GM12878 (cell line): ENCODE results near the gene PXDC1. TPM values are rescaled to one million over a fixed set of nuclear protein-coding genes. Genes with fewer than 3 reads are reported as not detected.

ENCODE experiments used
- ATAC-seq: fragments of 200-7000 bp; cut with Tn5 transposase; 3 replicates; pipeline ENCODE4 v1.9.1; 2020; ENCODE audit warnings: mild to moderate bottlenecking, moderate library complexity
- BruUV-seq: library from RNA; stranded (reverse); fragments of 400-500 nt; replicated peaks from 2 replicates; lab custom pipeline; 2021; lab: Mats Ljungman, UMichigan
- CTCF ChIA-PET: fragments of 300-600 bp; sonication (Branson Sonifier 250); formaldehyde crosslinking; extraction: SDS; loops from one replicate; lab custom pipeline; 2021; ENCODE audit warnings: inconsistent platforms; lab: Yijun Ruan, JAX
- POLR2A ChIA-PET: fragments of 350-600 bp; formaldehyde crosslinking; extraction: SDS; loops from one replicate; lab custom pipeline; 2021; ENCODE audit warnings: inconsistent platforms; lab: Charles Lee
- RAD21 ChIA-PET: fragments of 300-600 bp; sonication (Branson Sonifier 250); formaldehyde crosslinking; loops from one replicate; lab custom pipeline; 2023; ENCODE audit warnings: antibody characterized with exemption; ENCODE audit not compliant: unreplicated experiment; lab: Charles Lee
- SMC1A ChIA-PET: fragments of 300-600 bp; sonication (Branson Sonifier 250); formaldehyde crosslinking; loops from one replicate; lab custom pipeline; 2023; ENCODE audit not compliant: unreplicated experiment, uncharacterized antibody; lab: Charles Lee
- DNase-seq: peaks from one replicate; pipeline ENCODE4 v3.0.0-alpha.2; 2011; ENCODE audit warnings: low read depth, low spot score
- FAIRE-seq: peaks from 3 replicates; lab custom pipeline; 2011; peaks lifted over from hg19 to GRCh38; lab: Jason Lieb, UNC
- H2AFZ ChIP-seq: 2 replicates; pipeline ENCODE4 v1.6.0; 2011; ENCODE audit warnings: low read depth, low read length, control low read depth; ENCODE audit not compliant: control insufficient read depth
- H3K27ac ChIP-seq: 2 replicates; pipeline ENCODE4 v1.5.1; 2011; ENCODE audit warnings: control low read depth; ENCODE audit not compliant: control insufficient read depth, insufficient read depth
- H3K27me3 ChIP-seq, 2 experiments: replicated peaks in 1 of 2; 2 replicates each; pipeline versions ENCODE4 v1.6.0 to v1.6.1; 2011; ENCODE audit warnings: low read length in 1 of 2; ENCODE audit not compliant: control insufficient read depth in 2 of 2, insufficient read depth in 2 of 2
- H3K36me3 ChIP-seq, 2 experiments: 2 replicates each; pipeline ENCODE4 v1.5.1; 2011; ENCODE audit warnings: low read length in 1 of 2; ENCODE audit not compliant: control insufficient read depth in 2 of 2, insufficient read depth in 2 of 2
- H3K4me1 ChIP-seq: 2 replicates; pipeline ENCODE4 v1.6.1; 2011; ENCODE audit warnings: mild to moderate bottlenecking, low read length, moderate library complexity, mixed read lengths; ENCODE audit not compliant: control insufficient read depth, insufficient read depth
- H3K4me2 ChIP-seq: 2 replicates; pipeline ENCODE4 v1.6.0; 2011; ENCODE audit warnings: control low read depth; ENCODE audit not compliant: control insufficient read depth, insufficient read depth
- H3K4me3 ChIP-seq: fragments of 200-600 bp; sonication (generic); 2 replicates; pipeline ENCODE4 v1.5.1; 2016
- H3K79me2 ChIP-seq: 2 replicates; pipeline ENCODE4 v1.6.0; 2011; ENCODE audit warnings: low read length; ENCODE audit not compliant: control insufficient read depth, insufficient read depth
- H3K9ac ChIP-seq: 2 replicates; pipeline ENCODE4 v1.8.0; 2011; ENCODE audit warnings: low read length, control low read depth, mixed read lengths; ENCODE audit not compliant: control insufficient read depth, insufficient read depth
- H3K9me3 ChIP-seq: replicated peaks from 3 replicates; pipeline ENCODE4 v1.5.1; 2011; ENCODE audit warnings: mild to moderate bottlenecking, low read length; ENCODE audit not compliant: control insufficient read depth, insufficient read depth
- H4K20me1 ChIP-seq: 2 replicates; pipeline ENCODE4 v1.6.0; 2011; ENCODE audit not compliant: control insufficient read depth, insufficient read depth
- BRCA1 ChIP-seq: IDR thresholded peaks from 2 replicates; pipeline ENCODE4 v1.6.1; 2011; ENCODE audit warnings: low read depth, low read length, improper control_type of control experiment
- CEBPB ChIP-seq, 2 experiments: fragments of 150-350 bp in 1 of 2; IDR thresholded peaks; 2 replicates each; pipeline ENCODE4 v1.6.1; 2012 to 2014; ENCODE audit warnings: low read depth in 2 of 2, low read length in 2 of 2, borderline replicate concordance in 1 of 2, inconsistent platforms in 1 of 2
- DPF2 ChIP-seq: fragments of 450-650 bp; IDR thresholded peaks from 2 replicates; pipeline ENCODE4 v1.6.1; 2017; ENCODE audit warnings: mild to moderate bottlenecking
- ESRRA ChIP-seq: IDR thresholded peaks from 2 replicates; pipeline ENCODE4 v1.6.1; 2012; ENCODE audit warnings: mild to moderate bottlenecking, low read length, improper control_type of control experiment
- FOS ChIP-seq: IDR thresholded peaks from 3 replicates; pipeline ENCODE4 v1.6.1; 2011; ENCODE audit warnings: borderline replicate concordance; ENCODE audit not compliant: insufficient read length; ENCODE audit errors: extremely low read depth
- MTA2 ChIP-seq: fragments of 450-650 bp; IDR thresholded peaks from 2 replicates; pipeline ENCODE4 v1.6.1; 2016; ENCODE audit warnings: low read depth, mild to moderate bottlenecking, moderate library complexity
- MXI1 ChIP-seq: fragments of 150-350 bp; IDR thresholded peaks from 2 replicates; pipeline ENCODE4 v1.6.1; 2011; ENCODE audit warnings: low read depth, mild to moderate bottlenecking, inconsistent platforms, low read length, improper control_type of control experiment
- MYB ChIP-seq: fragments of 150-350 bp; IDR thresholded peaks from 2 replicates; pipeline ENCODE4 v1.6.1; 2014; ENCODE audit warnings: mild to moderate bottlenecking, low read depth, low read length, borderline replicate concordance
- PML ChIP-seq: IDR thresholded peaks from 2 replicates; pipeline ENCODE4 v1.6.1; 2012; ENCODE audit warnings: low read length, inconsistent platforms
- POLR2AphosphoS2 ChIP-seq: IDR thresholded peaks from 2 replicates; pipeline ENCODE4 v1.6.1; 2011; ENCODE audit warnings: low read depth, mild to moderate bottlenecking, low read length, improper control_type of control experiment, moderate library complexity
- SREBF2 ChIP-seq: IDR thresholded peaks from 2 replicates; pipeline ENCODE4 v1.6.1; 2012; ENCODE audit warnings: mild to moderate bottlenecking, low read length
- WGBS: methylation state at CpG from one replicate; pipeline ENCODE4 v1.1.6; 2016; ENCODE audit warnings: low lambda C conversion rate; ENCODE audit not compliant: insufficient replicate concordance, insufficient coverage; ENCODE audit errors: missing lambda C conversion rate; 5-methylcytosine and 5-hydroxymethylcytosine counted together
- in situ Hi-C: fragments of 300-500 bp; cut with MboI; formaldehyde crosslinking; loops from 9 replicates; pipeline ENCODE4 v1.14.3; 2018; ENCODE audit warnings: mixed read lengths
- intact Hi-C: fragments of 100-400 bp; cut with micrococcal nuclease; formaldehyde crosslinking; loops from one replicate; pipeline ENCODE4 v1.14.2; 2022; ENCODE audit not compliant: unreplicated experiment
- polyA plus RNA-seq, 11 experiments: library from polyadenylated mRNA; depleted of rRNA in 4 of 11; unstranded in 6 of 11; stranded (reverse) in 5 of 11; fragments of >200 nt; fragmentation: Nextera tagmentation in 4 of 11; fragmentation: Illumina TruSeq in 1 of 11; extraction: Ambion mirVana in 4 of 11; extraction: Trizol in 1 of 11; gene quantifications; 1 replicate in 1 of 11; 2 replicates in 10 of 11; pipeline versions ENCODE4 v1.2.1 to v1.2.3, GENCODE V29; 2011 to 2016; ENCODE audit warnings: inconsistent platforms in 2 of 11, missing spikeins in 2 of 11, low read depth in 1 of 11
- total RNA-seq, 4 experiments: library from RNA; depleted of rRNA in 3 of 4; stranded (reverse); fragments of >200 nt in 3 of 4; fragmentation: Illumina TruSeq in 1 of 4; extraction: Trizol in 1 of 4; gene quantifications; 2 replicates each; pipeline versions ENCODE4 v1.2.1 to v1.2.3, GENCODE V29; 2013 to 2021

Gene PXDC1
- total and polyA plus RNA-seq, 10 of the 15 experiments (the other 5 are each of a cell fraction or from before 2014, with no cell fraction given): 0.03 to 0.72 (median 0.32) TPM; not detected in 2

GRCh38 chr6:3731700-3732099 lies 19.8 kb downstream of the PXDC1 start:
- RAD21 ChIA-PET: interaction anchor here (0.6 to 4.8 kb wide), 15 partner anchors 12 to 522 kb away, joined by 3 to 55 read pairs (median 4); no protein-coding TSS in a partner anchor
- CTCF ChIA-PET: interaction anchor here (0.5 to 3.1 kb wide), 36 partner anchors 9 to 647 kb away, joined by 3 to 39 read pairs (median 5); no protein-coding TSS in a partner anchor
- 39% methylated on average over 7 of the region's 7 CpGs for WGBS
- H3K4me3 ChIP-seq: no peak overlapping the region
- no peak overlapping the region for H3K9ac ChIP-seq
- POLR2A ChIA-PET: no interaction called here
- intact Hi-C loops: loop anchor here (1.0 to 5.0 kb wide), 4 partner anchors 274 to 605 kb away; partner anchors contain the start of gene SLC22A23
- no peak for TF ChIP-seq DPF2
- TF ChIP-seq FOS: no peak
- no peak for TF ChIP-seq MXI1
- no peak for TF ChIP-seq PML
- no peak for TF ChIP-seq CEBPB (IDR thresholded peaks at IDR 0.05; ENCODE audit: borderline replicate concordance in 1 of 2, low read depth in 2 of 2, low read length in 2 of 2)
- TF ChIP-seq POLR2AphosphoS2: no peak
- no peak for TF ChIP-seq ESRRA
- TF ChIP-seq MYB: no peak
- TF ChIP-seq SREBF2: no peak
- TF ChIP-seq BRCA1: no peak
- no peak for TF ChIP-seq MTA2
- H4K20me1 ChIP-seq: no peaks in the 10 kb centered on the region
- FAIRE-seq (no peak), DNase-seq (no peak), ATAC-seq (no peak)
- H3K4me1 ChIP-seq: no peaks in the 10 kb centered on the region
- in situ Hi-C loops: loop anchor here (5.0 kb wide), 2 partner anchors 449 to 604 kb away; no protein-coding TSS in a partner anchor
- no peak overlapping the region for H3K4me2 ChIP-seq
- SMC1A ChIA-PET: interaction anchor here (0.6 to 3.6 kb wide), 28 partner anchors 10 to 730 kb away, joined by 3 to 51 read pairs (median 4); partner anchors contain the start of genes PSMG4 and TUBB2A
- no peaks in the 10 kb centered on the region for H3K79me2 ChIP-seq
- no peaks in the 10 kb centered on the region; the same call in 2 of the 3 replicates for H3K9me3 ChIP-seq
- no TSS peak for BruUV-seq
- H3K36me3 ChIP-seq: no peaks in the 10 kb centered on the region
- H2AFZ ChIP-seq: no peak overlapping the region
- H3K27ac ChIP-seq: no peak overlapping the region
- no peaks in the 10 kb centered on the region for H3K27me3 ChIP-seq
